Sigmoid colon (tissue), 7 donors: Measurements from ENCODE around the gene NBEAL1. TPM values are rescaled to one million over a fixed set of nuclear protein-coding genes. Genes with fewer than 3 reads are reported as not detected.

Source experiments
- DNase-seq: peaks from one replicate; pipeline ENCODE4 v3.0.0-alpha.2; 2019
- H3K27ac ChIP-seq, 4 donors: fragments of 200-600 bp; sonication (generic); one replicate each; pipeline ENCODE4 v1.5.1; 2016 to 2019; ENCODE audit warnings: mild to moderate bottlenecking in 1 of 4
- H3K27me3 ChIP-seq, 3 donors: fragments of 200-600 bp; sonication (generic); one replicate each; pipeline ENCODE4 v1.5.1; 2019; ENCODE audit warnings: mild to moderate bottlenecking in 1 of 3
- H3K36me3 ChIP-seq, 4 donors: fragments of 200-600 bp; sonication (generic); one replicate each; pipeline ENCODE4 v1.5.1; 2016 to 2019
- H3K4me1 ChIP-seq, 4 donors: fragments of 200-600 bp; sonication (generic); one replicate each; pipeline ENCODE4 v1.5.1; 2017 to 2019
- H3K4me3 ChIP-seq, 4 donors: fragments of 200-600 bp; sonication (generic); one replicate each; pipeline ENCODE4 v1.5.1; 2017 to 2019; ENCODE audit warnings: mild to moderate bottlenecking in 2 of 4, moderate library complexity in 1 of 4
- H3K9me3 ChIP-seq, 4 donors: fragments of 200-600 bp in 3 of 4; sonication (generic) in 3 of 4; one replicate each; pipeline versions ENCODE4 v1.5.1 to v1.6.1; 2013 to 2019
- EP300 ChIP-seq, 4 donors: sonication (generic); formaldehyde crosslinking; IDR thresholded peaks; one replicate each; pipeline ENCODE4 v1.6.1; 2017; ENCODE audit warnings: antibody characterized with exemption in 4 of 4
- POLR2A ChIP-seq, 2 donors: fragments of 450-650 bp; IDR thresholded peaks; one replicate each; pipeline ENCODE4 v1.6.1; 2016; ENCODE audit warnings: antibody characterized with exemption in 2 of 2, mild to moderate bottlenecking in 2 of 2, moderate library complexity in 2 of 2
- POLR2AphosphoS5 ChIP-seq, 4 donors: sonication (generic); formaldehyde crosslinking; IDR thresholded peaks; one replicate each; pipeline ENCODE4 v1.6.1; 2017; ENCODE audit warnings: antibody characterized with exemption in 4 of 4
- WGBS, 2 donors: extraction: QIAGEN DNeasy Blood & Tissue Kit; methylation state at CpG; one replicate each; pipeline ENCODE4 v1.1.7; 2013; 5-methylcytosine and 5-hydroxymethylcytosine counted together
- intact Hi-C: fragments of 100-400 bp; cut with DNase I; formaldehyde crosslinking; loops from one replicate; pipeline ENCODE4 v1.15.1; 2023
- polyA plus RNA-seq, 3 donors: library from polyadenylated mRNA; stranded (reverse); fragments of 200-250 nt; gene quantifications; one replicate each; pipeline ENCODE4 v1.2.3, GENCODE V29; 2013
- total RNA-seq, 4 donors: library from RNA; depleted of rRNA; stranded (reverse); fragments of >200 nt; gene quantifications; one replicate each; pipeline ENCODE4 v1.1.0, GENCODE V29; 2016
- TF ChIP-seq, protein P1 (sequence below), 4 experiments: fragments of 450-650 bp in 3 of 4; fragments of 200-600 bp in 1 of 4; IDR thresholded peaks; one replicate each; pipeline ENCODE4 v1.5.1; 2016 to 2019; ENCODE audit warnings: antibody characterized with exemption in 4 of 4, mild to moderate bottlenecking in 3 of 4, moderate library complexity in 2 of 4
- donor health status: healthy with polysubstance abuse.
- donor health status: Bipolar disorder and iron deficiency.
- donor health status: healthy.

NBEAL1 gene
- total and polyA plus RNA-seq, 7 donors, result 8.5 to 39.1 (median 22.7) TPM

DNA sequence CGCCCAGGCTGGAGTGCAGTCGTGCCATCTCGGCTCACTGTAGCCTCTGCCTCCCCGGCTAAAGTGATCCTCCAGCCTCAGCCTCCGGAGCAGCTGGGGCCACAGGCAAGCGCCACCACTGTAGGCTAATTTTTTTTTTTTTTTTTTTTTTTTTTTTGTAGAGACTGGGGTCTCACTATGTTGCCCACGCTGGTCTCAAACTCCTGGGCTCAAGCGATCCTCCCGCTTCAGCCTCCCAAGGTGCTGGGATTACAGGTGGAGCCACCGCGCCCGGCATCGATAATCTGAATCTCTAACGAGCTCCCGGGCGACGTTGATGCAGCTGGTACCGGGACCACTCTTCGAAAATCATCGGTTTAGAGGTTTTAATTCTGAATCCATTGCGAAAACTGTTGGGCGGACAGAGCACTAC is 223.6 kb downstream of the NBEAL1 start:
- Histone ChIP-seq H3K27me3 (no peaks in the 10 kb centered on the region), H3K27ac (peak overlapping the region; percentile 91 to 95 (median 92)), H3K4me3 (peak overlapping the region; percentile 49 to 74 (median 68)), H3K36me3 (peaks cover 0 to 4% (median 0%) of the 10 kb centered on the region in 4 donors), H3K4me1 (peaks cover 0 to 25% (median 24%) of the 10 kb centered on the region in 4 donors), H3K9me3 (no peaks in the 10 kb centered on the region)
- 18 to 24% methylated on average over 22 of the region's 22 CpGs for WGBS, 2 donors
- no peak for DNase-seq
- TF ChIP-seq, protein P1, sequence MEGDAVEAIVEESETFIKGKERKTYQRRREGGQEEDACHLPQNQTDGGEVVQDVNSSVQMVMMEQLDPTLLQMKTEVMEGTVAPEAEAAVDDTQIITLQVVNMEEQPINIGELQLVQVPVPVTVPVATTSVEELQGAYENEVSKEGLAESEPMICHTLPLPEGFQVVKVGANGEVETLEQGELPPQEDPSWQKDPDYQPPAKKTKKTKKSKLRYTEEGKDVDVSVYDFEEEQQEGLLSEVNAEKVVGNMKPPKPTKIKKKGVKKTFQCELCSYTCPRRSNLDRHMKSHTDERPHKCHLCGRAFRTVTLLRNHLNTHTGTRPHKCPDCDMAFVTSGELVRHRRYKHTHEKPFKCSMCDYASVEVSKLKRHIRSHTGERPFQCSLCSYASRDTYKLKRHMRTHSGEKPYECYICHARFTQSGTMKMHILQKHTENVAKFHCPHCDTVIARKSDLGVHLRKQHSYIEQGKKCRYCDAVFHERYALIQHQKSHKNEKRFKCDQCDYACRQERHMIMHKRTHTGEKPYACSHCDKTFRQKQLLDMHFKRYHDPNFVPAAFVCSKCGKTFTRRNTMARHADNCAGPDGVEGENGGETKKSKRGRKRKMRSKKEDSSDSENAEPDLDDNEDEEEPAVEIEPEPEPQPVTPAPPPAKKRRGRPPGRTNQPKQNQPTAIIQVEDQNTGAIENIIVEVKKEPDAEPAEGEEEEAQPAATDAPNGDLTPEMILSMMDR (IDR thresholded peaks at IDR 0.05), result no peak
- TF ChIP-seq POLR2A (IDR thresholded peaks at IDR 0.05), result no peak
- TF ChIP-seq EP300 (IDR thresholded peaks at IDR 0.05), result no peak
- no peak for TF ChIP-seq POLR2AphosphoS5 (IDR thresholded peaks at IDR 0.05)
- intact Hi-C loops, result loop anchor here (2.0 to 10.0 kb wide), 3 partner anchors 91 to 417 kb away; partner anchors contain the start of genes ABI2 and NBEAL1

DNA sequence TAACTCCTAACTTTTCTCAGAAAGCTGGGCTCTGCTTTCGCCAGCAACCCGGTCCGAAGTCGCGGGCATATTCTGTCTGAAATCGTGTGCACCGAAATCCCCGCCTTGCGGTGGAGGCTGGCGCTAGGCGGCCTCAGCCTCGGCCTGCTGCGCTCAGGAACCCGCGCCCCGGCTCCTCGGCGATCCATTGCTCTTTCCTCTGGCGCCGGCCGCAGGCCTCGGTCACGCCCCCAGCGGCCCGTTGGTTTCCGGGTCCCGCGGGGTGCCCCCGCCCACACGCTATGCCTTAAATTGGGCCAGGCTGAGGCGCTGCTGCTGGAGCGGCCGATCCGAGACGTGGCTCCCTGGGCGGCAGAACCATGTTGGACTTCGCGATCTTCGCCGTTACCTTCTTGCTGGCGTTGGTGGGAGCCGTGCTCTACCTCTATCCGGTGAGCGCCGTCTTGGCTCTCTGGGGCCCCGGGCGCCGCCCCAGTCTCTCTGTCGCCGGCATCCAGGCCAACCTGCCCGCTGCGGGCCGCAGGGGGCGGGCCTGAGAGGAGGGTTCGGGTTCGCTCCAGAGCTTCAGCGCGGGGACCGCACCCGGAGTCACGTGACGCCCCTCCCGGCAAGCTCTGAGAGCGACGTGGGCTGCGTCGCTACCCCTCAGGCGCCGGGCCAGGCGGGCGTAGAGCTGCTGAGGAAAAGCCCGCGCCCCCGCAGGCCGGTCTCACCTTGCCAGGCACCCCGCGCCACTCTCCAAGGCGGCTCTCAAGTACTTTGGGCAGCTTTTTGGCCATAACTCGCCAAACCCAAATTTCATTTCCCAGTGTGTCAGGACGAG is 224.2 kb downstream of the NBEAL1 start, which contains the start of gene CYP20A1:
Gene CYP20A1 (plus strand): TSS at position 315 of the 823 bp plus-strand sequence. CDS start 45 bp downstream, at position 360.
- peak within 1 kb of the TSS; percentile 49 to 74 (median 68) for H3K4me3 ChIP-seq
- H3K36me3 ChIP-seq, result peaks cover 0 to 8% (median 0%) of the 10 kb centered on the region in 4 donors
- H3K27me3 ChIP-seq, result no peaks in the 10 kb centered on the region
- peak in 2 of 4 donors; percentile 36 to 49 for TF ChIP-seq EP300 (IDR thresholded peaks at IDR 0.05)
- TF ChIP-seq POLR2A (IDR thresholded peaks at IDR 0.05), result peak; percentile 63 to 72
- peak; percentile 76 to 87 (median 80) for TF ChIP-seq POLR2AphosphoS5 (IDR thresholded peaks at IDR 0.05)
- TF ChIP-seq, protein P1 (IDR thresholded peaks at IDR 0.05), result peak in 3 of 4 experiments; percentile 19 to 42 (median 40)
- intact Hi-C loops, result loop anchor here (2.0 to 10.0 kb wide), 3 partner anchors 90 to 416 kb away; partner anchors contain the start of genes ABI2 and NBEAL1
- peaks cover 0 to 25% (median 24%) of the 10 kb centered on the region in 4 donors for H3K4me1 ChIP-seq
- peak within 1 kb of the TSS; percentile 91 to 95 (median 92) for H3K27ac ChIP-seq
- peak; percentile 98 for DNase-seq
- 0 to 1% methylated on average over 80 of the region's 80 CpGs for WGBS, 2 donors
- no peaks in the 10 kb centered on the region for H3K9me3 ChIP-seq

DNA sequence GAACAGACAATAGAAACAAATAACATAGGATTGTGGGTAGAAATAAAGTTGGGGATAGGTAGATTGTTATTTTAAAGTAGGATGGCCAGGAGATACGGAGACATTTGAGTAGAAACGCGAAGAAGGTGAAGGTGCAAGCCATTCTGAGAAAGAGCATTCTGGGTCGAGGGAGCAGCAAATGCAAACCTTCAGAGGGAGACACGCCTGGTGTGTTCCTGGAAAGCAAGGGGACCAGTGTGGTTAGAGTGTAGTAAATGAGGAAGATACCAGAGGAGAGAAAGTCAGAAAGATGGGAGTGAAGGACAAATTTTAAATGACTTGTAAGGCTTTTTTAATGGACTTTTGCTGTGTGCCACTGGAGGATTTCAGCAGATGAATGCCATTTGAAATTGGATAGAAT is 225.8 kb downstream of the NBEAL1 start:
- Histone ChIP-seq H3K27me3 (no peaks in the 10 kb centered on the region), H3K4me1 (peaks cover 0 to 25% (median 24%) of the 10 kb centered on the region in 4 donors), H3K27ac (peak overlapping the region in 1 of 4 donors; percentile 91), H3K4me3 (no peak overlapping the region), H3K9me3 (no peaks in the 10 kb centered on the region), H3K36me3 (peaks cover 0 to 17% (median 0%) of the 10 kb centered on the region in 4 donors)
- intact Hi-C loops, result no loop called here
- no peak for DNase-seq
- 79 to 83% methylated on average over 5 of the region's 5 CpGs for WGBS, 2 donors
- TF ChIP-seq POLR2AphosphoS5 (IDR thresholded peaks at IDR 0.05), result no peak
- TF ChIP-seq EP300 (IDR thresholded peaks at IDR 0.05), result no peak
- no peak for TF ChIP-seq POLR2A (IDR thresholded peaks at IDR 0.05)
- TF ChIP-seq, protein P1 (IDR thresholded peaks at IDR 0.05), result no peak

DNA sequence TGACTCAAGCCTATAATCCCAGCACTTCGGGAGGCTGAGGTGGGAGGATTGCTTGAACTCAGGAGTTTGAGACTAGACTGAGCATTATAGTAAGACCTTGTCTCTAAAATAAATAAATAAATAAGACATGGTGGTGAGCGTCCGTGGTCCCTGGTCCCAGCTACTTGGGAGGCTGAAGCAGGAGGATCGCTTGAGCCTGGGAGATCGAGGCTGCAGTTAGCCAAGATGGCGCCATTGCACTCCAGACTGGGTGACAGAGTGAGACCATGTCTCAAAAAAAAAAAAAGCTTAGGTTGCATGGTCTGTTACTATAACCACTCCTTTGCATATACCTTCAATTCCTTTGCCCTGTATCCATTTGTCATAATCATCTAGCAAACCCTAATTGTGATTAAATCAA is 227.8 kb downstream of the NBEAL1 start:
- no peaks in the 10 kb centered on the region for H3K9me3 ChIP-seq
- peaks cover 0 to 36% (median 3%) of the 10 kb centered on the region in 4 donors for H3K36me3 ChIP-seq
- 95 to 96% methylated on average over 6 of the region's 6 CpGs for WGBS, 2 donors
- TF ChIP-seq, protein P1 (IDR thresholded peaks at IDR 0.05), result no peak
- TF ChIP-seq POLR2A (IDR thresholded peaks at IDR 0.05), result no peak
- TF ChIP-seq EP300 (IDR thresholded peaks at IDR 0.05), result no peak
- no peak for TF ChIP-seq POLR2AphosphoS5 (IDR thresholded peaks at IDR 0.05)
- no peak overlapping the region for H3K4me3 ChIP-seq
- intact Hi-C loops, result no loop called here
- DNase-seq, result no peak
- H3K4me1 ChIP-seq, result peaks cover 0 to 23% (median 22%) of the 10 kb centered on the region in 4 donors
- no peak overlapping the region for H3K27ac ChIP-seq
- no peaks in the 10 kb centered on the region for H3K27me3 ChIP-seq
